GM23338 (cell line): ENCODE measurements around the gene HGS. TPM values are rescaled to one million over a fixed set of nuclear protein-coding genes. Genes with fewer than 3 reads are reported as not detected.

Experiments
- ATAC-seq: fragments of 200-7000 bp; cut with Tn5 transposase; 3 replicates; pipeline ENCODE4 v1.9.1; 2020
- DNase-seq: peaks from one replicate; pipeline ENCODE4 v3.0.0-alpha.2; 2015; ENCODE audit warnings: low spot score
- H2AFZ ChIP-seq: fragments of 200-600 bp; sonication (generic); 2 replicates; pipeline ENCODE4 v1.8.0; 2016; ENCODE audit warnings: antibody characterized with exemption, mild to moderate bottlenecking, moderate library complexity
- H3F3A ChIP-seq: fragments of 200-600 bp; sonication (generic); replicated peaks from 2 replicates; pipeline ENCODE4 v1.8.0; 2017; ENCODE audit warnings: antibody characterized with exemption, mixed run types, low read depth
- H3K27ac ChIP-seq: fragments of 200-600 bp; sonication (generic); 2 replicates; pipeline ENCODE4 v1.6.1; 2016; ENCODE audit warnings: low read depth
- H3K27me3 ChIP-seq: fragments of 200-600 bp; sonication (generic); 2 replicates; pipeline ENCODE4 v1.8.0; 2016; ENCODE audit warnings: mild to moderate bottlenecking, mixed run types, moderate library complexity; ENCODE audit not compliant: insufficient read depth
- H3K36me3 ChIP-seq: fragments of 200-600 bp; sonication (generic); 2 replicates; pipeline ENCODE4 v1.8.0; 2016; ENCODE audit warnings: mild to moderate bottlenecking; ENCODE audit not compliant: insufficient read depth
- H3K4me1 ChIP-seq: fragments of 200-600 bp; sonication (generic); 2 replicates; pipeline ENCODE4 v1.8.0; 2016; ENCODE audit warnings: mild to moderate bottlenecking, moderate library complexity; ENCODE audit not compliant: insufficient read depth
- H3K4me2 ChIP-seq: fragments of 200-600 bp; sonication (generic); 2 replicates; pipeline ENCODE4 v1.7.1; 2017; ENCODE audit warnings: mixed run types
- H3K4me3 ChIP-seq: fragments of 200-600 bp; sonication (generic); 2 replicates; pipeline ENCODE4 v1.6.1; 2016; ENCODE audit warnings: mixed run types
- H3K79me2 ChIP-seq: fragments of 200-600 bp; sonication (generic); replicated peaks from 2 replicates; pipeline ENCODE4 v1.8.0; 2017; ENCODE audit warnings: mild to moderate bottlenecking; ENCODE audit not compliant: insufficient read depth
- H3K9me2 ChIP-seq: fragments of 200-600 bp; sonication (generic); 2 replicates; pipeline ENCODE4 v1.8.0; 2017; ENCODE audit not compliant: insufficient read depth
- H4K20me1 ChIP-seq: fragments of 200-600 bp; sonication (generic); replicated peaks from 2 replicates; pipeline ENCODE4 v1.8.0; 2017; ENCODE audit warnings: mild to moderate bottlenecking; ENCODE audit not compliant: insufficient read depth
- H3K27ac Mint-ChIP-seq: 2 replicates; pipeline ENCODE4 v1.8.0; 2020; ENCODE audit warnings: inconsistent platforms, mild to moderate bottlenecking, moderate library complexity, mixed read lengths
- H3K27me3 Mint-ChIP-seq: 3 replicates; pipeline ENCODE4 v1.8.0; 2022; ENCODE audit warnings: low read depth, mild to moderate bottlenecking, moderate library complexity, mixed read lengths, inconsistent platforms; ENCODE audit not compliant: insufficient read depth, poor library complexity
- H3K36me3 Mint-ChIP-seq: 3 replicates; pipeline ENCODE4 v1.8.0; 2021; ENCODE audit warnings: low read depth, mild to moderate bottlenecking, inconsistent platforms, moderate library complexity, mixed read lengths
- H3K4me1 Mint-ChIP-seq: 3 replicates; pipeline ENCODE4 v1.8.0; 2020; ENCODE audit warnings: mild to moderate bottlenecking, inconsistent platforms, mixed read lengths
- H3K4me3 Mint-ChIP-seq: 3 replicates; pipeline ENCODE4 v1.8.0; 2021; ENCODE audit warnings: moderate library complexity, mild to moderate bottlenecking, inconsistent platforms, mixed read lengths
- H3K9me3 Mint-ChIP-seq: 3 replicates; pipeline ENCODE4 v1.8.0; 2020; ENCODE audit warnings: moderate library complexity, mild to moderate bottlenecking, inconsistent platforms, mixed read lengths
- CREB1 ChIP-seq: fragments of 250-450 bp; sonication (Bioruptor Pico); IDR thresholded peaks from 2 replicates; pipeline ENCODE4 v1.5.0; 2020; ENCODE audit warnings: low read depth, mild to moderate bottlenecking, moderate library complexity
- EZH2phosphoT487 ChIP-seq: fragments of 200-600 bp; sonication (generic); IDR thresholded peaks from one replicate; pipeline ENCODE4 v1.8.1; 2018; ENCODE audit warnings: antibody characterized with exemption; ENCODE audit not compliant: unreplicated experiment
- POLR2AphosphoS5 ChIP-seq: IDR thresholded peaks from 2 replicates; pipeline ENCODE4 v1.6.1; 2016; ENCODE audit warnings: antibody characterized with exemption, low read depth
- STAT1 ChIP-seq: IDR thresholded peaks from one replicate; pipeline ENCODE4 v1.6.1; 2016; ENCODE audit warnings: antibody characterized with exemption; ENCODE audit not compliant: unreplicated experiment
- polyA plus RNA-seq: library from polyadenylated mRNA; unstranded; fragments of >200 nt; fragmentation: Nextera tagmentation; extraction: Ambion mirVana; gene quantifications from 2 replicates; pipeline ENCODE4 v1.2.1, GENCODE V29; 2016
- total RNA-seq: library from RNA; depleted of rRNA; stranded (reverse); fragments of >200 nt; shearing (Covaris generic); gene quantifications from 2 replicates; pipeline ENCODE4 v1.2.3, GENCODE V29; 2014
- TF ChIP-seq, protein P1 (sequence below): IDR thresholded peaks from 2 replicates; pipeline ENCODE4 v1.6.1; 2016; ENCODE audit warnings: antibody characterized with exemption
- TF ChIP-seq, protein P2 (sequence below), 2 experiments: fragments of 200-600 bp in 1 of 2; sonication (generic) in 1 of 2; conservative IDR thresholded peaks; 2 replicates each; pipeline versions ENCODE4 v1.5.1 to v1.6.1; 2016 to 2017; ENCODE audit warnings: antibody characterized with exemption in 2 of 2, low read depth in 2 of 2, mild to moderate bottlenecking in 2 of 2, moderate library complexity in 1 of 2
- TF ChIP-seq, protein P3 (sequence below): IDR thresholded peaks from one replicate; pipeline ENCODE4 v1.6.1; 2018; ENCODE audit warnings: antibody characterized with exemption; ENCODE audit not compliant: unreplicated experiment
- TF ChIP-seq, protein P4 (sequence below): fragments of 250-450 bp; sonication (Bioruptor Pico); IDR thresholded peaks from 2 replicates; pipeline ENCODE4 v1.5.0; 2020; ENCODE audit warnings: mild to moderate bottlenecking, moderate library complexity

The HGS gene
- total and polyA plus RNA-seq, 2 experiments from 2014 or later = 59.0 to 90.2 TPM

- Mint-ChIP-seq H3K4me3 (no peak overlapping the region), H3K36me3 (no peaks in the 10 kb centered on the region), H3K4me1 (peaks cover 14% of the 10 kb centered on the region), H3K9me3 (peaks cover 9% of the 10 kb centered on the region; the same call in 1 of the 3 replicates), H3K27ac (no peak overlapping the region), H3K27me3 (peaks cover 42% of the 10 kb centered on the region)
- no peaks in the 10 kb centered on the region for H4K20me1 ChIP-seq
- no peak overlapping the region for H3K4me2 ChIP-seq
- H3F3A ChIP-seq = peaks cover 13% of the 10 kb centered on the region; the same call in 1 of the 2 replicates
- no peak overlapping the region for H3K27ac ChIP-seq
- peaks cover 24% of the 10 kb centered on the region for H3K4me1 ChIP-seq
- no peaks in the 10 kb centered on the region for H3K79me2 ChIP-seq
- no peaks in the 10 kb centered on the region for H3K9me2 ChIP-seq
- DNase-seq (no peak), ATAC-seq (no peak)
- H3K27me3 ChIP-seq = peaks cover 34% of the 10 kb centered on the region
- H3K4me3 ChIP-seq = no peak overlapping the region
- H3K36me3 ChIP-seq = no peaks in the 10 kb centered on the region
- no peak overlapping the region for H2AFZ ChIP-seq
- no peak for TF ChIP-seq CREB1 (CRISPR knock-in tag)
- no peak for TF ChIP-seq EZH2phosphoT487
- TF ChIP-seq, protein P1, sequence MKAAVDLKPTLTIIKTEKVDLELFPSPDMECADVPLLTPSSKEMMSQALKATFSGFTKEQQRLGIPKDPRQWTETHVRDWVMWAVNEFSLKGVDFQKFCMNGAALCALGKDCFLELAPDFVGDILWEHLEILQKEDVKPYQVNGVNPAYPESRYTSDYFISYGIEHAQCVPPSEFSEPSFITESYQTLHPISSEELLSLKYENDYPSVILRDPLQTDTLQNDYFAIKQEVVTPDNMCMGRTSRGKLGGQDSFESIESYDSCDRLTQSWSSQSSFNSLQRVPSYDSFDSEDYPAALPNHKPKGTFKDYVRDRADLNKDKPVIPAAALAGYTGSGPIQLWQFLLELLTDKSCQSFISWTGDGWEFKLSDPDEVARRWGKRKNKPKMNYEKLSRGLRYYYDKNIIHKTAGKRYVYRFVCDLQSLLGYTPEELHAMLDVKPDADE = no peak
- TF ChIP-seq POLR2AphosphoS5 = no peak
- TF ChIP-seq, protein P2, sequence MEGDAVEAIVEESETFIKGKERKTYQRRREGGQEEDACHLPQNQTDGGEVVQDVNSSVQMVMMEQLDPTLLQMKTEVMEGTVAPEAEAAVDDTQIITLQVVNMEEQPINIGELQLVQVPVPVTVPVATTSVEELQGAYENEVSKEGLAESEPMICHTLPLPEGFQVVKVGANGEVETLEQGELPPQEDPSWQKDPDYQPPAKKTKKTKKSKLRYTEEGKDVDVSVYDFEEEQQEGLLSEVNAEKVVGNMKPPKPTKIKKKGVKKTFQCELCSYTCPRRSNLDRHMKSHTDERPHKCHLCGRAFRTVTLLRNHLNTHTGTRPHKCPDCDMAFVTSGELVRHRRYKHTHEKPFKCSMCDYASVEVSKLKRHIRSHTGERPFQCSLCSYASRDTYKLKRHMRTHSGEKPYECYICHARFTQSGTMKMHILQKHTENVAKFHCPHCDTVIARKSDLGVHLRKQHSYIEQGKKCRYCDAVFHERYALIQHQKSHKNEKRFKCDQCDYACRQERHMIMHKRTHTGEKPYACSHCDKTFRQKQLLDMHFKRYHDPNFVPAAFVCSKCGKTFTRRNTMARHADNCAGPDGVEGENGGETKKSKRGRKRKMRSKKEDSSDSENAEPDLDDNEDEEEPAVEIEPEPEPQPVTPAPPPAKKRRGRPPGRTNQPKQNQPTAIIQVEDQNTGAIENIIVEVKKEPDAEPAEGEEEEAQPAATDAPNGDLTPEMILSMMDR (conservative IDR thresholded peaks at IDR 0.05; ENCODE audit: low read depth in 2 of 2) = no peak
- TF ChIP-seq, protein P3, sequence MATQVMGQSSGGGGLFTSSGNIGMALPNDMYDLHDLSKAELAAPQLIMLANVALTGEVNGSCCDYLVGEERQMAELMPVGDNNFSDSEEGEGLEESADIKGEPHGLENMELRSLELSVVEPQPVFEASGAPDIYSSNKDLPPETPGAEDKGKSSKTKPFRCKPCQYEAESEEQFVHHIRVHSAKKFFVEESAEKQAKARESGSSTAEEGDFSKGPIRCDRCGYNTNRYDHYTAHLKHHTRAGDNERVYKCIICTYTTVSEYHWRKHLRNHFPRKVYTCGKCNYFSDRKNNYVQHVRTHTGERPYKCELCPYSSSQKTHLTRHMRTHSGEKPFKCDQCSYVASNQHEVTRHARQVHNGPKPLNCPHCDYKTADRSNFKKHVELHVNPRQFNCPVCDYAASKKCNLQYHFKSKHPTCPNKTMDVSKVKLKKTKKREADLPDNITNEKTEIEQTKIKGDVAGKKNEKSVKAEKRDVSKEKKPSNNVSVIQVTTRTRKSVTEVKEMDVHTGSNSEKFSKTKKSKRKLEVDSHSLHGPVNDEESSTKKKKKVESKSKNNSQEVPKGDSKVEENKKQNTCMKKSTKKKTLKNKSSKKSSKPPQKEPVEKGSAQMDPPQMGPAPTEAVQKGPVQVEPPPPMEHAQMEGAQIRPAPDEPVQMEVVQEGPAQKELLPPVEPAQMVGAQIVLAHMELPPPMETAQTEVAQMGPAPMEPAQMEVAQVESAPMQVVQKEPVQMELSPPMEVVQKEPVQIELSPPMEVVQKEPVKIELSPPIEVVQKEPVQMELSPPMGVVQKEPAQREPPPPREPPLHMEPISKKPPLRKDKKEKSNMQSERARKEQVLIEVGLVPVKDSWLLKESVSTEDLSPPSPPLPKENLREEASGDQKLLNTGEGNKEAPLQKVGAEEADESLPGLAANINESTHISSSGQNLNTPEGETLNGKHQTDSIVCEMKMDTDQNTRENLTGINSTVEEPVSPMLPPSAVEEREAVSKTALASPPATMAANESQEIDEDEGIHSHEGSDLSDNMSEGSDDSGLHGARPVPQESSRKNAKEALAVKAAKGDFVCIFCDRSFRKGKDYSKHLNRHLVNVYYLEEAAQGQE = no peak
- TF ChIP-seq, protein P4, sequence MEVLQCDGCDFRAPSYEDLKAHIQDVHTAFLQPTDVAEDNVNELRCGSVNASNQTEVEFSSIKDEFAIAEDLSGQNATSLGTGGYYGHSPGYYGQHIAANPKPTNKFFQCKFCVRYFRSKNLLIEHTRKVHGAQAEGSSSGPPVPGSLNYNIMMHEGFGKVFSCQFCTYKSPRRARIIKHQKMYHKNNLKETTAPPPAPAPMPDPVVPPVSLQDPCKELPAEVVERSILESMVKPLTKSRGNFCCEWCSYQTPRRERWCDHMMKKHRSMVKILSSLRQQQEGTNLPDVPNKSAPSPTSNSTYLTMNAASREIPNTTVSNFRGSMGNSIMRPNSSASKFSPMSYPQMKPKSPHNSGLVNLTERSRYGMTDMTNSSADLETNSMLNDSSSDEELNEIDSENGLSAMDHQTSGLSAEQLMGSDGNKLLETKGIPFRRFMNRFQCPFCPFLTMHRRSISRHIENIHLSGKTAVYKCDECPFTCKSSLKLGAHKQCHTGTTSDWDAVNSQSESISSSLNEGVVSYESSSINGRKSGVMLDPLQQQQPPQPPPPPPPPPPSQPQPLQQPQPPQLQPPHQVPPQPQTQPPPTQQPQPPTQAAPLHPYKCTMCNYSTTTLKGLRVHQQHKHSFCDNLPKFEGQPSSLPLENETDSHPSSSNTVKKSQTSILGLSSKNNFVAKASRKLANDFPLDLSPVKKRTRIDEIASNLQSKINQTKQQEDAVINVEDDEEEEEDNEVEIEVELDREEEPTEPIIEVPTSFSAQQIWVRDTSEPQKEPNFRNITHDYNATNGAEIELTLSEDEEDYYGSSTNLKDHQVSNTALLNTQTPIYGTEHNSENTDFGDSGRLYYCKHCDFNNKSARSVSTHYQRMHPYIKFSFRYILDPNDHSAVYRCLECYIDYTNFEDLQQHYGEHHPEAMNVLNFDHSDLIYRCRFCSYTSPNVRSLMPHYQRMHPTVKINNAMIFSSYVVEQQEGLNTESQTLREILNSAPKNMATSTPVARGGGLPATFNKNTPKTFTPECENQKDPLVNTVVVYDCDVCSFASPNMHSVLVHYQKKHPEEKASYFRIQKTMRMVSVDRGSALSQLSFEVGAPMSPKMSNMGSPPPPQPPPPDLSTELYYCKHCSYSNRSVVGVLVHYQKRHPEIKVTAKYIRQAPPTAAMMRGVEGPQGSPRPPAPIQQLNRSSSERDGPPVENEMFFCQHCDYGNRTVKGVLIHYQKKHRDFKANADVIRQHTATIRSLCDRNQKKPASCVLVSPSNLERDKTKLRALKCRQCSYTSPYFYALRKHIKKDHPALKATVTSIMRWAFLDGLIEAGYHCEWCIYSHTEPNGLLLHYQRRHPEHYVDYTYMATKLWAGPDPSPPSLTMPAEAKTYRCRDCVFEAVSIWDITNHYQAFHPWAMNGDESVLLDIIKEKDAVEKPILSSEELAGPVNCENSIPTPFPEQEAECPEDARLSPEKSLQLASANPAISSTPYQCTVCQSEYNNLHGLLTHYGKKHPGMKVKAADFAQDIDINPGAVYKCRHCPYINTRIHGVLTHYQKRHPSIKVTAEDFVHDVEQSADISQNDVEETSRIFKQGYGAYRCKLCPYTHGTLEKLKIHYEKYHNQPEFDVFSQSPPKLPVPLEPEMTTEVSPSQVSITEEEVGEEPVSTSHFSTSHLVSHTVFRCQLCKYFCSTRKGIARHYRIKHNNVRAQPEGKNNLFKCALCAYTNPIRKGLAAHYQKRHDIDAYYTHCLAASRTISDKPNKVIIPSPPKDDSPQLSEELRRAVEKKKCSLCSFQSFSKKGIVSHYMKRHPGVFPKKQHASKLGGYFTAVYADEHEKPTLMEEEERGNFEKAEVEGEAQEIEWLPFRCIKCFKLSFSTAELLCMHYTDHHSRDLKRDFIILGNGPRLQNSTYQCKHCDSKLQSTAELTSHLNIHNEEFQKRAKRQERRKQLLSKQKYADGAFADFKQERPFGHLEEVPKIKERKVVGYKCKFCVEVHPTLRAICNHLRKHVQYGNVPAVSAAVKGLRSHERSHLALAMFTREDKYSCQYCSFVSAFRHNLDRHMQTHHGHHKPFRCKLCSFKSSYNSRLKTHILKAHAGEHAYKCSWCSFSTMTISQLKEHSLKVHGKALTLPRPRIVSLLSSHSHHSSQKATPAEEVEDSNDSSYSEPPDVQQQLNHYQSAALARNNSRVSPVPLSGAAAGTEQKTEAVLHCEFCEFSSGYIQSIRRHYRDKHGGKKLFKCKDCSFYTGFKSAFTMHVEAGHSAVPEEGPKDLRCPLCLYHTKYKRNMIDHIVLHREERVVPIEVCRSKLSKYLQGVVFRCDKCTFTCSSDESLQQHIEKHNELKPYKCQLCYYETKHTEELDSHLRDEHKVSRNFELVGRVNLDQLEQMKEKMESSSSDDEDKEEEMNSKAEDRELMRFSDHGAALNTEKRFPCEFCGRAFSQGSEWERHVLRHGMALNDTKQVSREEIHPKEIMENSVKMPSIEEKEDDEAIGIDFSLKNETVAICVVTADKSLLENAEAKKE (CRISPR knock-in tag) = no peak
- no peak for TF ChIP-seq STAT1
Observed at GRCh38 chr17:81650951-81651350, 32.9 kb upstream of the HGS start.
